Upper lobe of left lung (tissue), 6 donors: ENCODE data around the gene CDK7. TPM values are rescaled to one million over a fixed set of nuclear protein-coding genes. Genes with fewer than 3 reads are reported as not detected.

Experiments used
- ATAC-seq, 2 donors: fragments of 200-7000 bp; cut with Tn5 transposase; one replicate each; pipeline ENCODE4 v1.9.1; 2022; ENCODE audit warnings: mild to moderate bottlenecking in 2 of 2, moderate library complexity in 2 of 2; ENCODE audit not compliant: low FRiP score in 2 of 2
- DNase-seq, 2 donors: peaks; one replicate each; pipeline ENCODE4 v3.0.0-alpha.2; 2019 to 2020
- H3K27ac ChIP-seq, 4 donors: fragments of 200-600 bp; sonication (generic); one replicate each; pipeline ENCODE4 v1.5.1; 2016 to 2019
- H3K27me3 ChIP-seq, 4 donors: fragments of 200-600 bp; sonication (generic); one replicate each; pipeline ENCODE4 v1.5.1; 2017 to 2019
- H3K36me3 ChIP-seq, 4 donors: fragments of 200-600 bp; sonication (generic); one replicate each; pipeline ENCODE4 v1.5.1; 2016 to 2019
- H3K4me1 ChIP-seq, 4 donors: fragments of 200-600 bp; sonication (generic); one replicate each; pipeline ENCODE4 v1.5.1; 2018 to 2019
- H3K4me3 ChIP-seq, 4 donors: fragments of 200-600 bp; sonication (generic); one replicate each; pipeline ENCODE4 v1.5.1; 2017 to 2019; ENCODE audit warnings: mild to moderate bottlenecking in 2 of 4, moderate library complexity in 1 of 4
- H3K9me3 ChIP-seq, 4 donors: fragments of 200-600 bp; sonication (generic); one replicate each; pipeline ENCODE4 v1.5.1; 2018 to 2019
- CTCF ChIP-seq, 6 experiments: fragments of 450-650 bp in 4 of 6; fragments of 200-600 bp in 2 of 6; sonication (generic) in 2 of 6; IDR thresholded peaks; one replicate each; pipeline ENCODE4 v1.5.1; 2016 to 2019; ENCODE audit warnings: antibody characterized with exemption in 6 of 6
- EP300 ChIP-seq, 4 donors: sonication (generic); formaldehyde crosslinking; IDR thresholded peaks; one replicate each; pipeline ENCODE4 v1.5.1; 2017; ENCODE audit warnings: antibody characterized with exemption in 4 of 4, control low read depth in 2 of 4
- POLR2A ChIP-seq, 4 donors: fragments of 450-650 bp; IDR thresholded peaks; one replicate each; pipeline ENCODE4 v1.5.1; 2016 to 2017; ENCODE audit warnings: antibody characterized with exemption in 4 of 4, mild to moderate bottlenecking in 2 of 4
- POLR2AphosphoS5 ChIP-seq, 2 donors: sonication (generic); formaldehyde crosslinking; IDR thresholded peaks; one replicate each; pipeline ENCODE4 v1.5.1; 2017; ENCODE audit warnings: antibody characterized with exemption in 2 of 2
- WGBS, 2 donors: methylation state at CpG; one replicate each; pipeline ENCODE4 v1.1.5; 2017 to 2018; 5-methylcytosine and 5-hydroxymethylcytosine counted together
- total RNA-seq, 6 donors: library from RNA; depleted of rRNA in 4 of 6; stranded (reverse); fragments of >200 nt in 4 of 6; gene quantifications; one replicate each; pipeline versions ENCODE4 v1.1.0 to v1.2.1, GENCODE V29; 2016 to 2021
- donor health status: DM: no; HTN: no; CAD: no; lungs with moderate emphysema.
- donor health status: DM: no; HTN: yes; CAD: no; lungs with severe emphysema.

CDK7 gene
- total RNA-seq, 6 donors from 2014 or later: 8.3 to 36.4 (median 22.1) TPM

GRCh38 chr5:69237877-69238276, 3.2 kb downstream of the CDK7 start:
- no peak for ATAC-seq
- WGBS, 2 donors: 90 to 94% methylated on average over 3 of the region's 3 CpGs

GRCh38 chr5:69238760-69239251, 4.1 kb downstream of the CDK7 start:
- H3K4me3 ChIP-seq: no peak overlapping the region
- TF ChIP-seq EP300 (IDR thresholded peaks at IDR 0.05) (no peak), POLR2A (IDR thresholded peaks at IDR 0.05) (no peak), POLR2AphosphoS5 (IDR thresholded peaks at IDR 0.05) (no peak), CTCF (IDR thresholded peaks at IDR 0.05) (no peak)
- H3K4me1 ChIP-seq: peaks cover 9 to 29% (median 19%) of the 10 kb centered on the region in 4 donors
- no peak overlapping the region for H3K27ac ChIP-seq
- no peaks in the 10 kb centered on the region for H3K27me3 ChIP-seq
- no peak for DNase-seq
- peaks cover 0 to 29% (median 5%) of the 10 kb centered on the region in 4 donors for H3K36me3 ChIP-seq
- WGBS, 2 donors: 91 to 96% methylated on average over 6 of the region's 6 CpGs
- no peak for ATAC-seq
- H3K9me3 ChIP-seq: no peaks in the 10 kb centered on the region

More at GRCh38 chr5:69237877-69238276, 3.2 kb downstream of the CDK7 start:
- peaks cover 0 to 29% (median 5%) of the 10 kb centered on the region in 4 donors for H3K36me3 ChIP-seq
- H3K4me3 ChIP-seq: no peak overlapping the region
- H3K4me1 ChIP-seq: peaks cover 9 to 29% (median 19%) of the 10 kb centered on the region in 4 donors
- TF ChIP-seq EP300 (IDR thresholded peaks at IDR 0.05) (no peak), POLR2A (IDR thresholded peaks at IDR 0.05) (no peak), CTCF (IDR thresholded peaks at IDR 0.05) (no peak), POLR2AphosphoS5 (IDR thresholded peaks at IDR 0.05) (no peak)
- H3K9me3 ChIP-seq: no peaks in the 10 kb centered on the region
- no peak for DNase-seq
- no peak overlapping the region for H3K27ac ChIP-seq
- no peaks in the 10 kb centered on the region for H3K27me3 ChIP-seq

GRCh38 chr5:69242215-69242927, 7.7 kb downstream of the CDK7 start:
- Histone ChIP-seq H3K36me3 (peaks cover 0 to 27% (median 5%) of the 10 kb centered on the region in 4 donors), H3K4me3 (no peak overlapping the region), H3K9me3 (no peaks in the 10 kb centered on the region), H3K27ac (no peak overlapping the region), H3K27me3 (no peaks in the 10 kb centered on the region), H3K4me1 (peaks cover 0 to 4% (median 1%) of the 10 kb centered on the region in 4 donors)
- no peak for ATAC-seq
- WGBS, 2 donors: 84 to 92% methylated on average over 8 of the region's 8 CpGs
- DNase-seq: no peak
- TF ChIP-seq POLR2AphosphoS5 (IDR thresholded peaks at IDR 0.05) (no peak), CTCF (IDR thresholded peaks at IDR 0.05) (no peak), POLR2A (IDR thresholded peaks at IDR 0.05) (no peak), EP300 (IDR thresholded peaks at IDR 0.05) (no peak)

- ATAC-seq: no peak
- no peaks in the 10 kb centered on the region for H3K4me1 ChIP-seq
- TF ChIP-seq POLR2A (IDR thresholded peaks at IDR 0.05): no peak
- TF ChIP-seq CTCF (IDR thresholded peaks at IDR 0.05): no peak
- no peak for TF ChIP-seq EP300 (IDR thresholded peaks at IDR 0.05)
- TF ChIP-seq POLR2AphosphoS5 (IDR thresholded peaks at IDR 0.05): no peak
- DNase-seq: no peak
- no peak overlapping the region for H3K4me3 ChIP-seq
- no peaks in the 10 kb centered on the region for H3K27me3 ChIP-seq
- no peaks in the 10 kb centered on the region for H3K9me3 ChIP-seq
- peaks cover 0 to 10% (median 3%) of the 10 kb centered on the region in 4 donors for H3K36me3 ChIP-seq
- no peak overlapping the region for H3K27ac ChIP-seq
- 94 to 95% methylated on average over 5 of the region's 5 CpGs for WGBS, 2 donors
Observed at GRCh38 chr5:69245031-69245430, 10.3 kb downstream of the CDK7 start.
